Midbrain (tissue), 1 donor: Measurements from ENCODE around the gene CTXN1.
A peak's percentile ranks its signal among the peaks of the same experiment; 100 is the strongest.
"Not testable (repeated sequence)": the region's sequence is repeated elsewhere in the genome, so short reads cannot be mapped to it uniquely, and the experiment has no call there.

Experiments used
- DNase-seq: peaks from one replicate; lab custom pipeline; 2025; lab: John Stamatoyannopoulos, UW

Gene CTXN1

DNA sequence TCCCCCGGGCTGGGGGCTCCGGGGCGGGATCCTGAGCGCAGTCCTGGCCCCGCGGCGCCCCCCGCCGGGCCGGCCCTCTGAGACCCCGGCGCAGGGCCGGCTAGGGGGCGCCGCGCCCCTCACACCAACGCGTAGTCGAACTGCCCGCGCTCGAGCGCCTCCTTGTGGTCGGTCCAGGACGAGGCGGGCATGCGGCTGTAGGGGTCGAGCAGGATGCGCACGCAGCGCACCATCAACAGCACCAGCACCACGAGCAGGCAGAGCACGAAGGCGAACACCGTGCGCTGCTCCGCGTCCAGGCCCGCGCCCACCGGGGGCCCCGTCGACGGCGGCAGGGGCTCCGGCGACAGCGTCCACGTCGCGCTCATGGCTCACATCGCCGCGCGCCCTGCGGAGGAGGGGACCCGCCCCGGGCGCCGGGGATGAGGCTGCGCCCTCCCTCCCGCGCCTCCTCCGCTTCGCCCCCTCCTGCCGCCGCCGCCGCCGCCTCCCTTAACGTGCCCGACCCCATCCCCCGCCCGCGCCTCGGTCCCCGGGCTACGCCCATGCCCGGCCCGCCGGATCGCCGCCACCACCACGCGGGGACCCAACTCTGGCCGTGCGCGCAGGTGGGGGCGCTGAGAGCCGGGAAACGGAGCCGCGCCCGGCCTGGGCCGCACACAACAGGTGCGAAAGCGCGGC is 624 bp downstream of the CTXN1 start:
- peak; percentile 17 for DNase-seq

DNA sequence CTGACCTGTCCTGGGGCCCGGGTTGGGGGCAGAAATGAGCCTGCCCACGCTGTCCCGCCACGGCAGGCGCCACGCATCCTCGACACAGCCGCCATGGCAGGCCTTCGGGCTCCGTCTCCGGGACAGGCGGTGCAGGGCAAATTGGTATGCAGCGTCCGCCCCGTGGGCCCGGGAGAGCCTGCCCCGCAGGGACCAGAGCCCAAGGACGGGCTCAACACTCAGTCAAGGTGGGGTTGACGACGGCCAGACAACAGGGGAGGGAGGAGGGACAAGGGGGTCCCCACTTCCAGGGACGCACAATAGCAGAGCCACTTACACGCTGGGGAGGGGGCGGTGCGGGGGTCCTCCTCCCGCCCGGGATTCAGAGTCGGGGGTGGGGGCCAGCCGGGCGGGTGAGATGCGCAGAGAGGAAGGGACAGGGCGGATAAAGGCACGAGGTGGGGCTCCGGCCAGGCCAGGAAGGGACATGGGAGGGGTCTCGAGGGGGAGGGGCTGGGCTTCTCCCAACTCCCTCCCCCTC is 1.2 kb downstream of the CTXN1 start:
- no peak for DNase-seq

DNA sequence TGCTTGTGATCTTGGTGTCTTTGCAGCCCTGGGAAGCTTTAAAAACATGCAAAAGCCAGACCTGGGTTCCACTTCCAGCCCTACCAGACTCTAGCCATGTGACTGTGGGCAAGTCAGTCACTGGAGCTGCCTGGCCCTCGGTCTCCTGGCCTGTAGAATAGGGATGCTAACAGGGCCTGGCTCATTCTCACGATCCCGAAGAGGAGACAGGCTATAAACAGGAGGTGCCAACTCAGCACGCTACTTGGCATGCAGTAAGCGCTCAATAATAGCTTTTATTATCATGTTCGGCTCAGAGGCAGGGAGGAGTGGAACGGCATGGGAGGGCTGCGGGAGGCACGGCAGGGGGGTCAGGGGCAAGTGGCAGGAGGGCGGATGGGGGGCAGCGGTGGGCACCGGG is 1.7 kb downstream of the CTXN1 start:
- DNase-seq: no peak

DNA sequence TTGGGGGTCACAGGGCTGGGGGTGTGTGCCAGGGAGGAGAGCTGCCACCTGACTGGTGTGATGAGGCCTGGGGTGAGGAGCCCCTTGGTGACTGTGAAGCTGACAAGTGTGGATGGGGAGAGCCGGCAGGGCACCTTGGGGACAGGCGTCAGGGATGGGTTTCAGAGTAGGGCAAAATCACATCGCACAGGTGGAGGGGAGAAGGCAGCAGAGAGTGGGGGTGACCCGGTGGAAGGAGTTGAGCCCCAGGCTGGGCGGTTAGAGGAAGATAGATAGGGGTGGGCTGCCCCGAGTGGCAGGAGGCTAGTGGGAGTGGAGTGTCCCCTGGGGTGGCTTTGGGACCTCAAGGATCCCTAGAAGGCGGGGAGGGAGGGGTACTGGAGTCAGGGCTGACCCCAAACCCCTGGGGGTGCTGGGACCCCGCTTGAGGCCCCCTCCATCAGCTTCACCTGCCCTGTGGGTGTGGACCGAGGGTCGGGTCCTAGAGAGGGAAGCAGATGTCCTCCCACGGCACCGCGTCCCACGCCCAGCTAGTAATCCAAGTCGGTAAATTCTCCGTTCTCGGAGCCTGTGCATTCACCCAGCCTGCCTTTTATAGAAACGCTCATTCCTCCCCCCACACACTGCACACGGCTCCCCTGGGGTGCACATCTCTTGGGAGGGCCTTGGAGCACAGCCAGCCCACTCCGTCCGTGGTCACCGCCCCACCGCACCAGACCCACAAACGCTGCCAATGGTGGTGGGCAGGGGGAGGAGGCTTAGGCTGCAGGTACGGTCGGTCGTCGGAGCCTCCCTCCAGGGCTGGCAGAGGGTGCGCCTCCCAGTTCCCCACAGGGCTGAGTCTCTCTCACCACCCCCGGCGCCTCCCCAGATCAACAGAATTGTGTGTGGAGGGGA is 2.4 kb downstream of the CTXN1 start:
- no peak for DNase-seq

DNA sequence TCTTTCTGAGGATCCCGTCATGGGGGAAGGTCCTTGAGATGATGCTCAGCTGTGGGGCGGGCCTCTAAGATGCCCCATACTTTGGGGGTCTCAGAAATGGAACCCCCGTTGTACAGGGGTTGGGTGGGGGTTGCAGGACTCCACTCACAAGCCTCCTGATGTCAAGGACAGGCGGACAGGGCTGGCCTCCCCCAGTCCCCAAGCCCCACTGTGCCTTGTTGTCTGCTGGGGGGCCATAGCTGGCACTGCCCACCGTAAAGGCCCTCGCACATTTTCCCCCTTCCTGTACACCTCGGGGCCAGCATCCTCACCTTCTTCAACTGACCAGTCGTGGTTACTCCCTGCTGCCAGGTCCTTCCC is 3.1 kb downstream of the CTXN1 start:
- DNase-seq: no peak

DNA sequence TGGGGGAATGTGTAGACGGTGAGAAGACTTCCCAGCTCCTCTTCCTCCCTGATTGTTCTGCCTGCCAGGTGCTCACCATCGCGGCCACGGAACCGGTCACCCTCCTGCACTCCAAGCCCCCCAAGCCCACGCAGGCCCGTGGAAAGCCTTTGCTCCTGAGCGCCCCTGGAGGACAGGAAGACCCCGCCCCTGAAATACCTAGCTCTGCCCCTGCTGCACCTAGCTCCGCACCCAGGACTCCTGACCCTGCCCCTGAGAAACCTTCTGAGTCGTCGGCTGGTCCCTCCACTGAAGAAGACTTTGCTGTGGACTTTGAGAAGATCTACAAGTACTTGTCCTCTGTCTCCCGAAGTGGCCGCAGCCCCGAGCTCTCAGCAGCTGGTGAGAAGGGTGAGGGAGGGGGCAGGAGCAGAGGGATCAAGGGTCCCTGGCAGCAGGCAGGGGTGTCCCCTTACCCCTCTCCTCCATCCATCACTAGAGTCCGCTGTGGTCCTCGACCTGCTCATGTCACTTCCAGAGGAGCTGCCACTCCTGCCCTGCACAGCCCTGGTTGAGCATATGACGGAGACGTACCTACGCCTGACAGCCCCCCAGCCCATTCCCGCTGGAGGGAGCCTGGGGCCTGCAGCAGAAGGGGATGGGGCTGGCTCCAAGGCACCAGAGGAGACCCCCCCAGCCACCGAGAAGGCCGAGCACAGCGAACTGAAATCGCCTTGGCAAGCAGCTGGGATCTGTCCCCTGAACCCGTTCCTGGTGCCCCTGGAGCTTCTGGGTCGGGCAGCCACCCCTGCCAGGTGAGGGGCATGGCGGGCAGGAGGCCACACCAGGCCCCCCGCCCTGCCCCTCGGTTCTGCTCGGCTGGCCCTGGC is 3.7 kb downstream of the CTXN1 start:
- DNase-seq: no peak

DNA sequence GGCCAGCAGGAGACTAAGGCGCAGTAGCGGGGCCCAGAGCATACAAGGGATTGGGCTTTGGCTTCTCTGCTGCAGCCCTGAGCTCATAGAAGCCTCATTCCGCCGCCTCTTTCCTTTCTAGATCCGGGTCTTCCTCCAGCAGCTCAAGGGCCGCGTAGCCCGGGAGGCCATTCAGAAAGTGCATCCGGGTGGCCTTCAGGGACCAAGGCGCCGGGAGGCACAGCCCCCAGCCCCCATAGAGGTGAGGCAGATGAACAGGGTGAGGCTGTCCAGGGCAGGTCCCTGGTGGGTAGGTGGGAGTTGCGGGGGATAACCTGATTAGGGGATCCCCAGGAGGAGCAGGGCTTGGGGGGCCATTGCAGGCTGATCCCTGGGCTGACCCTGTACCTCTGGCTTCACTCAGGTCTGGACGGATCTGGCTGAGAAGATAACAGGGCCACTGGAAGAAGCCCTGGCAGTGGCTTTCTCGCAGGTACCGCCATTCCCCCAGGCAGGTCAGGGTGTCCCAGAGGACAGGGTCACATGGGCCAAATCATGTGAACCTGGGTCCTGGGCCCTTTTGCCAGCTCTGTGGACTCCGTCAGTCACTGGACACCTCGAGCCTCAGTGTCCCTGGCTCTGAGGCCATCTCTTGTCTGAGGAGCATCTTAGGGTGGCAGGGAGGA is 4.5 kb downstream of the CTXN1 start:
- no peak for DNase-seq

DNA sequence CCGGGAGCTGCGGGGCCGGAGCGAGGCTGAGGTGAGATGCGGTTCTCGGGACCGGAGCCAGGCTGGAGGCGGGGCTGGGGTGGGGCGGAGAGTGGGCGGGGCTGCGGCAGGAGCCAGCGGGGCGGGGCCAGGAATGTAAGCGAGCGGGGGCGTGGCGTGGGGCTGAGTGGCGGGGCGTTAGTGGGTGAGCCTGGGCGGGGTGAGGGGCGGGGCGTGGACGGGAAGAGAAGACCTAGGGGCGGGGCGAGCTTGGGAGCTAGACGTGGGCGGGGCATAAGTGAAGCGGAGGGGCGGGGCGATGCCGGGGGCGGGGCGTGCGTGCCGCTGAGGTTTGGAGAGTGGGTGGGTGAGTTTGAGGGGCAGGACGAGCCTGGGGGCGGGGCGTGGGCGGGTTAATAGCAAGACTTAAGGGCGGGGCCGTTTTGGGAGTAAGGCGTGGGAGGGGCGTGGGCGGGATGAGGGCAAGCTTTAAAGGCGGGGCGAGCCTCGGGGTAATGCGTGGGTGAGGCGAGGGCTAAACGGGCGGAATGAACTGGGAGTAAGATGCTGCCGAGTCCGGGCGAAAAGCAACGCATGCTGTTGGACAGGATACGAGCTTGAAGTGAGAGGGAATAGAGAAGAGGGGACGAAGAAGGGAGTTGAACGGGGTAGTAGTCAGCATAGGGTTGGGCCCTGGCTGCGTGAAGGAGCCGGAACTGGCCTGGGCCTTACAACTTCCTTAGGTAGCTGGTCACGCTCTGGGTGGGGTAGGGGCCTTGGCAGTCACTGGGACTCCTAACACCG is 5.2 kb downstream of the CTXN1 start:
- DNase-seq: peak; percentile 95

DNA sequence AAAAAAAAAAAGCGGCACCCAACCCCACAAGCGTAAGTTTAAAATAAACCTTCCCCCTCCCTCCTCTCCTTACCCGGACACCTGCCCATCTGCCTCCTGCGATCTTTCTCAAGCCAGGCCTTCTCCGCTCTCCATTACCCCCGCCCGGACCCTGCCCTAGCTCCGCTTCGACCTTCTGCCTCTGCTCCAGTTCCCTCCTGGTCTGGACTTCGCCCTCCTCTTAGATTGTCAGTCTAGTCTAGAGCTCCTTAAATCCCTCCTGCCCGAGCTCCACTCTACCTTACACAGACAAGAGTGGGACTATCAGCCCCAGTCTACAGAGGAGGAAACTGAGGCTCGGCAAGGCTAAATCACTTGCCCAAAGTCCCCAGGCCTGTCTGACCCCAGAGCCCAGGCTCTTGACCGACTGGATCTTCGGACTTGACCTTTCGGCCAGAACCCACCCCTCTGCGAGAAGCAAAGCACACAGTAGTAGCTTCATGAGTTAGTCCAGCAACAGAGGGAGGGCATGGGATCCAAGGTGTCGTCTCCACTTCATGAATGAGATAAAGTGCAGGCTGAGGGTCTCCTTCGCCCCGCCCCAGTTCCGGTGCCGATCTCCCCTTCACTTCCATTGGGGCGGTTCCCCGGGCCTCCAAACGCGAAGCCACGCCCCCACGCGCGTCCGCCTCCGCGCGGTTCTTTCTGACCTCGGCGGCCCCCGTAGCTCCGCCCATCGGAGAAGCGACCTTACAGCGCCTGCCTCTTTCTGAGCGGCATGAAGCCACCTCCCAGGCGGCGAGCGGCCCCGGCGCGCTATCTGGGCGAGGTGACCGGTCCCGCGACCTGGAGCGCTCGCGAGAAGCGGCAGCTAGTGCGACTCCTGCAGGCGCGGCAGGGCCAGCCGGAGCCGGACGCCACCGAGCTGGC is 6.1 kb downstream of the CTXN1 start, which contains the start of gene SNAPC2:
TSS of gene SNAPC2 (plus strand) at position 729 of the 909 bp plus-strand sequence. CDS start at position 758, 29 bp downstream.
- peak; percentile 90 for DNase-seq

DNA sequence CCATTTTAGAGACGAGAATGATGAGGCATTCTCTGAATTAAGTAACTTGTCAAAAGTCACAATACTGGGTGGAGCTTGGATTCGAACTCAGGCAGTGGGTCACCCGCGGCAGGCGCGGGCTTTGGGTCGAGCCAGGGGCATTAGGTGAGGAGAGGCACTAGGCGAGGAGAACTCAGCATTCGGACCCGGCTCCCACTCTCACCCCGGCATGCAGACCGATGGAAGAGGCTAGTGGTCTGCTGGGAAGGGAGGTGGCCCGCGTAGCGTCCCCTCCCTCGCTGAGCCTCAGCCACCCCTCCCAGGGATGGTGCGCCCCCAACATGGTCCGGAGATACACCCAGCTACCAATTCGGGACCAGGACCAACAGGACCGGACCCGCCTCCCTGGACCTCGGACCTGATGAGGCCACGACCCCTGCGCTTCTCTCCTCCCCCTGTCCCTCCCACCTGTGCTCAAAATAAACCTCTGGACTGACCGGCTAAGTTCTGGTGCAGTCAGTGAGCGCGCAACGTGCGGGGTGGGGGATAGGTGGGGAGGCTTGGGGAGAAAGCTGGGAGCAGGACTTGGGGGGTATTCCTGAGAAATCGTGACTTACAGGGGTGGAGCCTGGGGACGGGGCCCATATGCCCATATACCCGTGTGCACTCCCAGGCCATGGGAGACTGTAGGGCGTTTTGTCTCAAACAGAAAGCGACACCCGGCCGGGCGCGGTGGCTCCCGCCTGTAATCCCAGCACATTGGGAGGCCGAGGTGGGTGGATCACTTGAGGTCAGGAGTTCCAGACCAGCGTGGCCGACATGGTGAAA is 7.1 kb downstream of the CTXN1 start:
- DNase-seq: no peak

DNA sequence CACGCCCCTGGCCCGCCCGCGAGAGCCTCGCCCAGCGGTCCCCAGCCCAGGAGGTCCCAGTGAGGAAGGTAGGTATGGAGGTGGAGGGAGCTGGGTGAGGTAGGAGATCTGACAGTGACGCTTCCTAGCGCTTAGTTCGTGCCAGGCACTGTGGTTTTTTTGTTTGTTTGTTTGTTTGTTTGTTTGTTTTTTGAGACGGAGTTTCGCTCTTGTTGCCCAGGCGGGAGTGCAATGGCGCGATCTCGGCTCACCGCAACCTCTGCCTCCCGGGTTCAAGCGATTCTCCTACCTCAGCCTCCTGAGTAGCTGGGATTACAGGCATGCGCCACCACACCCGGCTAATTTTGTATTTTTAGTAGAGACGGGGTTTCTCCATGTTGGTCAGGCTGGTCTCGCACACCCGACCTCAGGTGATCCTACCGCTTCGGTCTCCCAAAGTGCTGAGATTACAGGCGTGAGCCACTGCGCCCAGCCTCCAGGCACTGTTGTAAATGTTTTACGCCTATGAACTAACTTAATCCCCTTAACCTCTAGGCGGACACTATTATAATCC is 7.8 kb downstream of the CTXN1 start:
- not testable (repeated sequence) for DNase-seq

DNA sequence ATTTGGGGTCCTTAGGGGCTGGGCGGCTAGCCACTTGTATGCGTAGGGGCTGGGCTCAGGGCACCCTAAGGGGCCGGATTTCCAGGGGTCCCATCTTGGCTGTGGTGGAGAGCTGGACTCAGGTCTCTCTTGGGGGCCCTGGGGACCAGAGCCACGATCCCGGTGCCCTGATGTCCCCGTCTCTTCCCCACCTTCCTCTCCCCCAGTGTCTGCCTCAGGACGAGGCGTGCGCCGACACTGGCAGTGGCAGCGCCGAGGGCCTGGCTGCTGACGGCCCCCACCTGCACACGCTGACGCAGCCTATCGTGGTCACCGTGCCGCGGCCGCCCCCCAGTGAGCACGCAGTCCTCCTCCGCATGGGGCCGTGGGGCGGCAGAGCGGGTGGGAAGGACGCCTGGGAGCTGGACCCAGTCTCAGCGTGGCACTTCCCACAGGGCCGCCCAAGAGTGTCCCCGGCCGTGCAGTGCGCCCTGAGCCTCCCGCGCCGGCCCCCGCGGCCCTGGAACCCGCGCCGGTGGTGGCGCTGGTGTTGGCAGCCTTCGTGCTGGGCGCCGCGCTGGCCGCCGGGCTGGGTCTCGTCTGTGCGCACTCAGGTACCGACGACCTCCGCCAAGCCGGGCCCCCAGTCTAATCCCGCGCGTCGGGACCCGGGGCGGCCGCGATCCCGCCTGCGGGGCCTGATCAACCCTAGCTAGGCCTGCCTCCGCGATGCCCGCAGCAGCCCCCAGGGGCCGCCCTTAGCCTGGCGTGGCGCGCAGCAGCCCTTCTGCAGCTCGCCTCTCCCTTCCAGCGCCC is 8.5 kb downstream of the CTXN1 start:
- DNase-seq: peak; percentile 11

DNA sequence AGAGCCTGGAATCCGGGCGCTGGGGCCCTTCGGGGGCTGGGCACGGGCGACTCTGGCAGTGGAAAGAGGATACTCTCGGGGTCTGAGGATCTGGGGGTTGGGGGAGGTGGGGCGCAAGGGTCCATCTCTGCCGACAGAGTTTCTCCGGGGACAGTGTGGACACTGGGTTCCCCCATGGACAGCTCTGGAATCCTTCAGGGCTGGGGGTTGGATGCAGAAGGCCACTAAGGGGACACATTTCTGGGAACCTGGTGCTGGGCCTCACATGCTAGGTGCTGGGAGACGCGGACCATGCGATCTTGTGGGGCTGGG is 9.0 kb downstream of the CTXN1 start:
- DNase-seq: no peak

DNA sequence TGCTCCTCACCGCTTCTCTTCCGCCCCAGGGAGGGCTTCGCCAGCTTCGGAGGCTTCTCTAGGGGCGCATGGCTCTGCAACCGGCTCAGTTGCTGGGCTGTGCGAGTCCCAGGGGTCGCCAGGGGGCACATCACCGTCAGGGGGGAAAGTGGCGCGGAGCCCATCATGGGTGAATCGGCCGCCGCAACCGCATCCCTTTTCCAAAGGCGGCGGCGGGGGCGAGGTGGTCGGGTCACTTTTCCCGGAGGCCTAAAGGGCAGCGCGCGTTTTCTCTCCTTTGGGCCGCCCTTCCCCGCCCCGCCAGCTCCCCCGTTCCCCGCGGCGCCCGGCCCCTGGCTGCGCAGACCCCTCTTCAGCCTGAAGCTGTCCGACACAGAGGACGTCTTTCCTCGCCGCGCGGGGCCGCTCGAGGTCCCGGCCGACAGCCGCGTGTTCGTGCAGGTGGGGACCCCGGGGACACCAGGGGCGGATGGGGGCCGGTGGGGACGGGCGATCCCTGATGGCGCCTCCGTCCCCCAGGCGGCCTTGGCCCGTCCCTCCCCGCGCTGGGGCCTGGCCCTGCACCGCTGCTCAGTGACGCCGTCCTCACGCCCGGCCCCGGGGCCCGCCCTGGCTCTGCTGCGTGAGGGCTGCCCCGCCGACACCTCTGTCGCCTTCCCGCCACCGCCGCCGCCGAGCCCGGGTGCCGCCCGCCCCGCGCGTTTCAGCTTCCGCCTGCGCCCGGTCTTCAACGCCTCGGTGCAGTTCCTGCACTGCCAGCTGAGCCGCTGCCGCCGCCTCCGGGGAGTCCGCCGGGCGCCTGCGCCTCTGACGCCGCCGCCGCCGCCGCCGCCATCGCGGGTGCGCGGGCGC is 9.6 kb downstream of the CTXN1 start:
- no peak for DNase-seq

DNA sequence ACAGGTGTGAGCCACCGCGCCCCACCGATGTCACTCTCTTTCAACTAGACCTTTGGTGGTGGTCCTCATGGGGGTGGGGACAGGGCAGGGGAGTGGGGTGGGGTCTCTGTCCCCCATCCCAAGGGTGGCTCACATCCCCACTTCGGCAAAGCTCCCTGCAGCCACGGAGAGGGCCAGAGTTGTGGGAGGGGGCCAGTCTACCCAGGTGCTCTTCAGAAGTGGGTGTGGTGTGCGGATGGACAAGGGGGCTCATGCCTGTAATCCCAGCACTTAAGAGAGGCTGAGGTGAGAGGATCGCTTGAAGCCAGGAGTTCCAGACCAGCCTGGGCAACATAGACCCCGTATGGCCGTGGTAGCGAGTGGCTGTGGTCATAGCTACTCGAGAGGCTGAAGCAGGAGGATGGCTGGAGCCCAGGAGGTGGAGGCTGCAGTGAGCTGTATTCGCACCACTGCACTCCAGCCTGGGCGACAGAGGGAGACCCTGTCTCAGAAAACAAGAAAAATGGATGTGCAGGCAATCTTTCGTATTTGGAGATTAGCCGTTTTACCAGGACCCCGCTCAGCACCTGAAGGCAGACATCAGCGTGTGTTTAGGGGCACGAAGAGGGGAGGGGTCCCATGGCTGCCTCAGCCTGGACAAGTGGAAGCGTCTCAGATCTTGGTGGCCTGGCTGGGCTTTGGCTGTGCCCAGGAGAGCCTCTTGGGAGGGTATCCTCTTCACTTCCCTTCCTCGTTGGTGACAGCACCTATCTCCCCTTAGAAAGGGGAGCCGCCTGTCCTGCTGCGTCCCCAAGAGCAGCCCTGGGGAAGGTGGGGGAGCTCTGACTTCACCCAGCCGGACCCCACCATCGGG is 10.5 kb downstream of the CTXN1 start:
- no peak for DNase-seq

DNA sequence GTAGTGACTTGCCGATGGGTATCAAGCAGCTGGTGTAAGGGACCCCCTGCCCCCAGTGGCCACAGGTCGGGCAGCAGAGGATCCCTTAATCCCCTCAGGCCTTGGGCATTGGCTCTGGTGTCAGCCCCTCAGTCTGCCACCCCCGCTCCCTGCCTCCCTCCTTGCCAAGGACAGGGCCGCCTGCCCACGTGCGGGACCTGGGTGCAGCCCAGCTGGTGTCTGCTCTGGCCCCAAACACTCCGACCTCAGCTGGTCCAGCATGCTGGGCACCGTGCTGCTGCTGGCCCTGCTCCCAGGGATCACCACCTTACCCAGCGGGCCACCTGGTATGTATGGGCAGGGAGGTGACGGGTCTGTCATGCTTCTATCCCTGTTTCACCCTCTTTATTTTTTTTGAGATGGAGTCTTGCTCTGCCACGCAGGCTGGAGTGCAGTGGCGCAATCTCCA is 11.3 kb downstream of the CTXN1 start, which contains the start of gene TGFBR3L:
TSS of gene TGFBR3L (plus strand) at position 233 of the 448 bp plus-strand sequence.
- DNase-seq: no peak
